Measurements from ENCODE around the gene FHL1. TPM values are rescaled to one million over a fixed set of nuclear protein-coding genes. Genes with fewer than 3 reads are reported as not detected.

Gene FHL1
- total RNA-seq, 1 donor = 51.8 TPM

GRCh38 chrX:136194536-136194935 is 47.2 kb downstream of the FHL1 start:
- TF ChIP-seq, protein P1, sequence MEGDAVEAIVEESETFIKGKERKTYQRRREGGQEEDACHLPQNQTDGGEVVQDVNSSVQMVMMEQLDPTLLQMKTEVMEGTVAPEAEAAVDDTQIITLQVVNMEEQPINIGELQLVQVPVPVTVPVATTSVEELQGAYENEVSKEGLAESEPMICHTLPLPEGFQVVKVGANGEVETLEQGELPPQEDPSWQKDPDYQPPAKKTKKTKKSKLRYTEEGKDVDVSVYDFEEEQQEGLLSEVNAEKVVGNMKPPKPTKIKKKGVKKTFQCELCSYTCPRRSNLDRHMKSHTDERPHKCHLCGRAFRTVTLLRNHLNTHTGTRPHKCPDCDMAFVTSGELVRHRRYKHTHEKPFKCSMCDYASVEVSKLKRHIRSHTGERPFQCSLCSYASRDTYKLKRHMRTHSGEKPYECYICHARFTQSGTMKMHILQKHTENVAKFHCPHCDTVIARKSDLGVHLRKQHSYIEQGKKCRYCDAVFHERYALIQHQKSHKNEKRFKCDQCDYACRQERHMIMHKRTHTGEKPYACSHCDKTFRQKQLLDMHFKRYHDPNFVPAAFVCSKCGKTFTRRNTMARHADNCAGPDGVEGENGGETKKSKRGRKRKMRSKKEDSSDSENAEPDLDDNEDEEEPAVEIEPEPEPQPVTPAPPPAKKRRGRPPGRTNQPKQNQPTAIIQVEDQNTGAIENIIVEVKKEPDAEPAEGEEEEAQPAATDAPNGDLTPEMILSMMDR (IDR thresholded peaks at IDR 0.05; ENCODE audit: extremely low read depth, low read depth, low read length) = no peak
- peaks cover 27% of the 10 kb centered on the region for H3K4me1 ChIP-seq (ENCODE audit: insufficient read depth, low read length)

DNA sequence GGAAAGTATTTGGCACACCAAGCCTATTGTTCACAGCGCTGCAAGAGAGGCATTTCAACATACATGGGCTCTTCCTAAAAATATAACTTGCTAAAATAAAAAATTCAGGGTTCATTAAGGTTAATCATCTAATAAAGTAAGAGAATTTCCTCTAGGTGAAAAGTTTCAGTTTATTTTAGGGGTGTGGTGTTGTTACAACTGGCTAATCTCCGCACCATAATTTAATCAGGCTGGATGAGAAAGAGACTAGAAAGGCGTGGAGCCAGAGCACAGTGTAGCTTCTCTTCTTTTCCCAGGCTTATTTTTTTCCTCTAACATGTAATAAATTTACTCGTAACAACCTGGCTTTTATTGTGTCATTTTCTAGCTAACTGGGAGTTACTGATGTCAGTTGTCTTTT is 47.9 kb downstream of the FHL1 start:
- TF ChIP-seq, protein P1 (IDR thresholded peaks at IDR 0.05; ENCODE audit: extremely low read depth, low read depth, low read length) = no peak
- no peak overlapping the region for H3K4me3 ChIP-seq (ENCODE audit: insufficient read depth, low read length)
- no peak for DNase-seq (ENCODE audit: insufficient read length, low spot score, missing footprints)
- H3K4me1 ChIP-seq (ENCODE audit: insufficient read depth, low read length) = peaks cover 34% of the 10 kb centered on the region
- no peak overlapping the region for H3K4me2 ChIP-seq (ENCODE audit: insufficient read depth, low read length)
- H3K79me2 ChIP-seq (ENCODE audit: insufficient read depth, low read length) = no peaks in the 10 kb centered on the region
- H4K20me1 ChIP-seq (ENCODE audit: insufficient read depth, low read length) = no peaks in the 10 kb centered on the region
- H2AFZ ChIP-seq (ENCODE audit: low read length) = no peak overlapping the region
- H3K27ac ChIP-seq (ENCODE audit: low read depth, low read length) = no peak overlapping the region
- no peaks in the 10 kb centered on the region for H3K27me3 ChIP-seq (ENCODE audit: insufficient read depth, low read length)
- no peaks in the 10 kb centered on the region for H3K9me3 ChIP-seq (ENCODE audit: low read depth, low read length)
- H3K36me3 ChIP-seq (ENCODE audit: insufficient read depth, low read length) = no peaks in the 10 kb centered on the region

More at GRCh38 chrX:136194536-136194935, 47.2 kb downstream of the FHL1 start:
- no peaks in the 10 kb centered on the region for H3K27me3 ChIP-seq (ENCODE audit: insufficient read depth, low read length)
- no peak overlapping the region for H3K27ac ChIP-seq (ENCODE audit: low read depth, low read length)
- no peak overlapping the region for H3K4me2 ChIP-seq (ENCODE audit: insufficient read depth, low read length)
- no peak overlapping the region for H2AFZ ChIP-seq (ENCODE audit: low read length)
- no peak for DNase-seq (ENCODE audit: insufficient read length, low spot score, missing footprints)
- H3K9me3 ChIP-seq (ENCODE audit: low read depth, low read length) = no peaks in the 10 kb centered on the region
- no peak overlapping the region for H3K4me3 ChIP-seq (ENCODE audit: insufficient read depth, low read length)
- no peaks in the 10 kb centered on the region for H4K20me1 ChIP-seq (ENCODE audit: insufficient read depth, low read length)
- no peaks in the 10 kb centered on the region for H3K79me2 ChIP-seq (ENCODE audit: insufficient read depth, low read length)
- H3K36me3 ChIP-seq (ENCODE audit: insufficient read depth, low read length) = no peaks in the 10 kb centered on the region

DNA sequence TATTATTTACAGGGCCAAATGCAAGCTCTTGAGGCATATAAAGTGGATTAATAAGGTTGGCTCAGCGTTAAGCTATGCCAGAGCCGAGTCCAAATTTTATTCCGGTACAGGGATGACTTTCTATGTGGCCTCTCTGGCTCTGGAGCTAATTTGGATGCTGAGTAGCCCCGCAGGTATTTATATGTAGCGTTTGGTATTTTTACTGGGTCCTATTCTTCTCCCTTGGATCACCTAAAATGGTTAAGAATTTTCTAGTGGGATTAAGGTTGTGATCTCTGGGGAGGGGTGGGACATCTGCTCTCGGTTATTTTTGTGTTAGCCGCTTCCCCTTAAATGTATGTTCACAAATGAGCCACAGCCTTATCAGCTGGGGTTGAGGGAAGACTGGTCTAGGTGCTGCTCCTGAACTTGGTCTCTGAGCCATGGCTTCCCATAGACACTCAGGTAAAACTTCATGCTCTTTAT is 49.4 kb downstream of the FHL1 start:
- peak overlapping the region; percentile 63 for H3K4me2 ChIP-seq (ENCODE audit: insufficient read depth, low read length)
- H2AFZ ChIP-seq (ENCODE audit: low read length) = no peak overlapping the region
- H3K4me1 ChIP-seq (ENCODE audit: insufficient read depth, low read length) = peaks cover 39% of the 10 kb centered on the region
- peak overlapping the region; percentile 68 for H3K27ac ChIP-seq (ENCODE audit: low read depth, low read length)
- TF ChIP-seq, protein P1 (IDR thresholded peaks at IDR 0.05; ENCODE audit: extremely low read depth, low read depth, low read length) = no peak
- H3K4me3 ChIP-seq (ENCODE audit: insufficient read depth, low read length) = peak overlapping the region; percentile 8
- H3K9me3 ChIP-seq (ENCODE audit: low read depth, low read length) = no peaks in the 10 kb centered on the region
- no peaks in the 10 kb centered on the region for H4K20me1 ChIP-seq (ENCODE audit: insufficient read depth, low read length)
- H3K79me2 ChIP-seq (ENCODE audit: insufficient read depth, low read length) = no peaks in the 10 kb centered on the region
- no peak for DNase-seq (ENCODE audit: insufficient read length, low spot score, missing footprints)
- no peaks in the 10 kb centered on the region for H3K27me3 ChIP-seq (ENCODE audit: insufficient read depth, low read length)
- no peaks in the 10 kb centered on the region for H3K36me3 ChIP-seq (ENCODE audit: insufficient read depth, low read length)

GRCh38 chrX:136198010-136198409 is 50.7 kb downstream of the FHL1 start:
- Histone ChIP-seq H3K27me3 (ENCODE audit: insufficient read depth, low read length) (no peaks in the 10 kb centered on the region), H3K9me3 (ENCODE audit: low read depth, low read length) (no peaks in the 10 kb centered on the region), H3K27ac (ENCODE audit: low read depth, low read length) (peak overlapping the region; percentile 68), H3K36me3 (ENCODE audit: insufficient read depth, low read length) (no peaks in the 10 kb centered on the region), H4K20me1 (ENCODE audit: insufficient read depth, low read length) (no peaks in the 10 kb centered on the region), H3K79me2 (ENCODE audit: insufficient read depth, low read length) (no peaks in the 10 kb centered on the region), H3K4me1 (ENCODE audit: insufficient read depth, low read length) (peaks cover 32% of the 10 kb centered on the region), H2AFZ (ENCODE audit: low read length) (no peak overlapping the region), H3K4me3 (ENCODE audit: insufficient read depth, low read length) (peak overlapping the region; percentile 56), H3K4me2 (ENCODE audit: insufficient read depth, low read length) (peak overlapping the region; percentile 63)
- DNase-seq (ENCODE audit: insufficient read length, low spot score, missing footprints) = no peak
- TF ChIP-seq, protein P1 (IDR thresholded peaks at IDR 0.05; ENCODE audit: extremely low read depth, low read depth, low read length) = no peak

Measured in osteoblast (primary cell).